Motor neuron (in vitro differentiated cells): ENCODE data around the gene POLR2B. TPM values are rescaled to one million over a fixed set of nuclear protein-coding genes. Genes with fewer than 3 reads are reported as not detected.
"Not testable (repeated sequence)": the region's sequence is repeated elsewhere in the genome, so short reads cannot be mapped to it uniquely, and the experiment has no call there.

ENCODE experiments used
- ATAC-seq, 8 experiments: fragments of 200-7000 bp; cut with Tn5 transposase; replicated peaks in 6 of 8; 2 replicates each; pipeline ENCODE4 v1.8.0; 2021; ENCODE audit warnings: mild to moderate bottlenecking in 8 of 8, moderate library complexity in 8 of 8
- H3K27ac ChIP-seq, 2 donors: fragments of 250-450 bp; sonication (Bioruptor Pico); 2 replicates each; pipeline ENCODE4 v1.9.0; 2021; ENCODE audit warnings: antibody characterized with exemption in 2 of 2, mild to moderate bottlenecking in 2 of 2, moderate library complexity in 1 of 2
- H3K4me1 ChIP-seq, 2 donors: fragments of 250-450 bp; sonication (Bioruptor Pico); replicated peaks in 1 of 2; 2 replicates each; pipeline ENCODE4 v1.6.1; 2021; ENCODE audit warnings: antibody characterized with exemption in 2 of 2, mild to moderate bottlenecking in 2 of 2, moderate library complexity in 1 of 2
- H3K4me3 ChIP-seq, 5 donors: fragments of 250-450 bp; sonication (Bioruptor Pico); 2 replicates each; pipeline ENCODE4 v1.9.0; 2021; ENCODE audit warnings: antibody characterized with exemption in 5 of 5, mild to moderate bottlenecking in 5 of 5, moderate library complexity in 4 of 5
- WGBS, 10 experiments: fragments of 450-650 bp; shearing (Covaris generic); methylation state at CpG; one replicate each; pipeline ENCODE4 v1.0.0; 2022; 5-methylcytosine and 5-hydroxymethylcytosine counted together
- in situ Hi-C, 9 experiments: fragments of 400-800 bp; cut with MboI; loops; one replicate each; pipeline ENCODE4 v1.15.0; 2021; ENCODE audit warnings: low sequenced_read_pairs in 9 of 9, low pct_unique_long_range_greater_than_20kb in 2 of 9; ENCODE audit not compliant: unreplicated experiment in 9 of 9
- total RNA-seq, 8 experiments: library from RNA; unstranded; fragments of 300-600 nt; gene quantifications; 2 replicates each; pipeline versions ENCODE4 v1.2.3 to v1.2.4, GENCODE V29; 2022

The POLR2B gene
- 100 to 1,000 TPM in 7 of 8 experiments, 10 to 100 TPM in 1; 88.1 to 129 (median 108) TPM for total RNA-seq

DNA sequence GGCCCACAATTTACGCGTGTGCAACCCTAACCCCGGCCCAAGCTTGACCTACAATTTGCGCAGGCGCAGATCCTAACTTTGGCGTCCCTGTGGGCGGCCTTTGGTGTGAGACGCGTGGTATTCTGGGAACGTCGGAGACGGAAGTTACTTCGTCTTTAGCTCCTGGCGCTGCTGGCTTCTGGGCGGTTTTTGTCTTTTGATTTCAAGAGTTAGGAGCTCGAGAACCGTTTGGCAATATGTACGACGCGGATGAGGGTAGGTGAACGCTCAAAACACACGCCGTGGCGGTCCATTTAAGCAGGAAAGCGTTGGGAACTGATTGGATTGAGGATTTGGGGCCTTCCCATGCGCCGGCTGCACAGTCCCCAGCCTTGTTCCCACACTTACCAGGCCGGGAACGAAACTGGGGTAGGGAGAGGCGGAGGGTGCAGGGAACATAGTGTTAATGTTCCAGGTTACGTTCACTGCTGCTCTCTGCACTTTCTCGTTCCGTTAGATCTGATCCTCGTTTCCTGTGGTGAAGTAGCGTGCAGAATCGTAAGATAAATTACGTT is at the start of gene POLR2B:
Gene POLR2B (plus strand): TSS at position 147 of the 554 bp plus-strand sequence. CDS start 90 bp downstream, at position 237.
- in situ Hi-C loops = no loop called here
- whole genome bisulfite sequencing, 10 experiments = 0 to 3% (median 0%) methylated on average over 2 to 25 of the region's 37 CpGs; no CpG with 5 or more reads in 1 of the 10 experiments
- peak; percentile 44 to 64 (median 57) for ATAC-seq
- Histone ChIP-seq H3K27ac (peak within 1 kb of the TSS; percentile 72 to 83), H3K4me3 (peak within 1 kb of the TSS; percentile 60 to 98 (median 81)), H3K4me1 (peaks cover 8 to 28% of the 10 kb centered on the region in 2 donors)

DNA sequence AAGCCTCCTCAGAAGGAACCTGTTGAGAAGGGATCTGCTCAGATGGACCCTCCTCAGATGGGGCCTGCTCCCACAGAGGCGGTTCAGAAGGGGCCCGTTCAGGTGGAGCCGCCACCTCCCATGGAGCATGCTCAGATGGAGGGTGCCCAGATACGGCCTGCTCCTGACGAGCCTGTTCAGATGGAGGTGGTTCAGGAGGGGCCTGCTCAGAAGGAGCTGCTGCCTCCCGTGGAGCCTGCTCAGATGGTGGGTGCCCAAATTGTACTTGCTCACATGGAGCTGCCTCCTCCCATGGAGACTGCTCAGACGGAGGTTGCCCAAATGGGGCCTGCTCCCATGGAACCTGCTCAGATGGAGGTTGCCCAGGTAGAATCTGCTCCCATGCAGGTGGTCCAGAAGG is 48.1 kb upstream of the POLR2B start:
- in situ Hi-C loops = no loop called here
- Histone ChIP-seq H3K27ac (no peak overlapping the region), H3K4me1 (no peaks in the 10 kb centered on the region), H3K4me3 (no peak overlapping the region)
- WGBS, 10 experiments = 86 to 100% (median 93%) methylated on average over 1 to 4 of the region's 7 CpGs; no CpG with 5 or more reads in 3 of the 10 experiments
- no peak for ATAC-seq

DNA sequence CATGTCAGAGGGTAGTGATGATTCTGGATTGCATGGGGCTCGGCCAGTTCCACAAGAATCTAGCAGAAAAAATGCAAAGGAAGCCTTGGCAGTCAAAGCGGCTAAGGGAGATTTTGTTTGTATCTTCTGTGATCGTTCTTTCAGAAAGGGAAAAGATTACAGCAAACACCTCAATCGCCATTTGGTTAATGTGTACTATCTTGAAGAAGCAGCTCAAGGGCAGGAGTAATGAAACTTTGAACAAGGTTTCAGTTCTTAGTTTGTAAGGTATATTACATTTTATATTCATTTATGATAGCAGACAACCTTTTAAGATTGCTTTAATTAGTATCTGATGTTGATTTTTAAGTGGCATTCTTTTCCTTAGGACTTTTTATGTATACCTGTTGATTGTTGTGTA is 46.8 kb upstream of the POLR2B start:
- in situ Hi-C loops = no loop called here
- H3K4me3 ChIP-seq = no peak overlapping the region
- WGBS, 10 experiments = 60 to 100% (median 87%) methylated on average over 2 to 4 of the region's 4 CpGs; no CpG with 5 or more reads in 2 of the 10 experiments
- no peak overlapping the region for H3K27ac ChIP-seq
- no peak for ATAC-seq
- no peaks in the 10 kb centered on the region for H3K4me1 ChIP-seq

DNA sequence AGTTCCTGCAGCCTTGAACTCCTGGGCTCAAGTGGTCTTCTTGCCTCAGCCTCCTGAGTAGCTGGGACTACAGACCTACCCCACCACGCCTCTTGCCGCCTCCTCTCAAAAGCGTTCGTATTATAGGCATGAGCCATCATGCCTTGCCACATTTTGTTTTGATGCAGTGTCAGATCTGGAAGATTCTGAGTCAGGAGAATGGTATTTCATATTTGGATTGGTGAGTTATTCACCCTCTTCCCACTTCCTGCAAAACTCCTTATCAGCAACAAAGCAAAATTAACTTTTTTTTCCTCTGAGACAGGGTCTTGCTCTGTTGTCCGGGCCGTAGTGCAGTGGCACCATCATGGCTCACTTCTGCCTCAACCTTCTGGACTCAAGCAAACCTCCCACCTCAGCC is 41.4 kb upstream of the POLR2B start:
- Histone ChIP-seq H3K4me3 (no peak overlapping the region), H3K4me1 (no peaks in the 10 kb centered on the region), H3K27ac (no peak overlapping the region)
- in situ Hi-C loops = no loop called here
- ATAC-seq = no peak
- 77 to 100% (median 89%) methylated on average over 2 to 6 of the region's 6 CpGs; no CpG with 5 or more reads in 4 of the 10 experiments for WGBS, 10 experiments

DNA sequence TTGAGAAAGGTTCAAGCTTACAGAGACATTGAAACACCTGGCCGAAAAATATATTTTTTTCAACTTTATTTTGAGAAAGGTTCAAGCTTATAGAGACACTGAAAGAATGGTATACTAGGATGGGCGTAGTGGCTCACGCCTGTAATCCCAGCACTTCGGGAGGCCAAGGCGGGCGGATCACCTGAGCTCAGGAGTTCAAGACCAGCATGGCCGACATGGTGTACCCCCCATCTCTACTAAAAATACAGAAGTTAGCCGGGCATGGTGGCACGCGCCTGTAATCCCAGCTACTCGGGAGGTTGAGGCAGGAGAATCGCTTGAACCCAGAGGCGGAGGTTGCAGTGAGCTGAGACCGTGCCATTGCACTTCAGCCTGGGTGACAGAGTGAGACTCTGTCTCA is 38.9 kb upstream of the POLR2B start:
- H3K4me1 ChIP-seq, H3K4me3 ChIP-seq, in situ Hi-C loops, ATAC-seq, H3K27ac ChIP-seq: not testable (repeated sequence)
- 95 to 100% (median 100%) methylated on average over 1 to 13 of the region's 14 CpGs; no CpG with 5 or more reads in 3 of the 10 experiments for WGBS, 10 experiments

DNA sequence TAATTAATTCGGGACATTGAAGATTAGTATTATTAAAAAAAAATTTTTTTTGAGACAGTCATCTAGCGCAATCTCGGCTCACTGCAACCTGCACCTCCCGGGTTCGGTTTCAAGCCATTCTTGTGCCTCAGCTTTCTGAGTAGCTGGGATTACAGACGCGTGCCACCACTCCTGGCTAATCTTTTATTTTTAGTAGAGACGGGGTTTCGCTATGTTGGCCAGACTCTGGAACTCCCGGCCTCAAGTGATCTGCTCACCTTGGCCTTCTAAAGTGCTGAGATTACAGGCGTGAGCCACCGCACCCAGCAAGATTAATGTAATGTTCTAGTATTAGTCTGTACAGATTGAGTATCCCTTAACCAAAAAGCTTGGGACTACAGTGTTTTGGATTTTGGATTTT is 38.3 kb upstream of the POLR2B start:
- Histone ChIP-seq H3K4me1 (no peaks in the 10 kb centered on the region), H3K4me3 (no peak overlapping the region), H3K27ac (no peak overlapping the region)
- ATAC-seq = no peak
- in situ Hi-C loops = no loop called here
- 77 to 100% (median 97%) methylated on average over 3 to 11 of the region's 12 CpGs; no CpG with 5 or more reads in 1 of the 10 experiments for WGBS, 10 experiments

DNA sequence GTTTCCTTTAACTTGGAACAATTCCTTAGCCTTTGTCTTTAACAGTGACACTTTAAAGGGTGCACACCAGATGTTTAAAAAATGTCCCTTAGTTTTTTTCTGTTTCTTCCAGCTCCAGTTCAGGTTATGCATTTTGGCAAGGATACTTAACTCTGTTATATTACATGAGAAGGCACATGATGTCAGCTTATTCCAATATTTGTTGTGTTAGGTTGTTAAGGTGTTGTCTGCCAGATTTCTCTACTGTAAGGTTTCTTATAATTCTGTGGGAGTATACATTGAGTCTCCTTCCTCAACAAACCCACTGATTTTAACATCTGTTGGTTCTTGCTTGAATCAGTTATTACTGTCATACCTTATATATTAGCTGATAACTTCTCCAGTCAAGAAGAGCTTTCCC is 37.7 kb upstream of the POLR2B start:
- Histone ChIP-seq H3K4me1 (no peaks in the 10 kb centered on the region), H3K27ac (no peak overlapping the region), H3K4me3 (no peak overlapping the region)
- ATAC-seq = peak in 2 of 8 experiments; percentile 36 to 54
- in situ Hi-C loops = no loop called here

DNA sequence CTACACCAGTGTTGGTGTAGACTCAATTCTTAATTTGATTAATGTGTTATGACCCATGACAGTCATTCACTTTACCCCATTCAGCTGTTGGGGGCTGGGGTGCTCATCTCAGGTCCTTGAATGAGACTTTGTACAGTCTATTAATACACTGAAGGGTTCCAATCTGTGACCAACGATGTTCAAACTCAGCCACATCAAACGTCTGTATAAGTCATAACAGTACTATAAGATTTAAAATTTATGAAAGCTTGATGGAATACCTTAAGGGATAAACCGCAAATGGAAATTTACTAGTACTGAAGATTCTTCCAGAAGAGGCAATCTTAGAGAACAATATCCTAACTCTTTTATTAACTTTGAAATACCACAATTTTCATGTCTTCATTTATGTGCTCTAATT is 37.3 kb upstream of the POLR2B start:
- Histone ChIP-seq H3K27ac (no peak overlapping the region), H3K4me1 (no peaks in the 10 kb centered on the region), H3K4me3 (no peak overlapping the region)
- ATAC-seq = no peak
- WGBS, 10 experiments = 54 to 100% (median 78%) methylated on average over 1 to 3 of the region's 3 CpGs; no CpG with 5 or more reads in 2 of the 10 experiments
- in situ Hi-C loops = no loop called here

DNA sequence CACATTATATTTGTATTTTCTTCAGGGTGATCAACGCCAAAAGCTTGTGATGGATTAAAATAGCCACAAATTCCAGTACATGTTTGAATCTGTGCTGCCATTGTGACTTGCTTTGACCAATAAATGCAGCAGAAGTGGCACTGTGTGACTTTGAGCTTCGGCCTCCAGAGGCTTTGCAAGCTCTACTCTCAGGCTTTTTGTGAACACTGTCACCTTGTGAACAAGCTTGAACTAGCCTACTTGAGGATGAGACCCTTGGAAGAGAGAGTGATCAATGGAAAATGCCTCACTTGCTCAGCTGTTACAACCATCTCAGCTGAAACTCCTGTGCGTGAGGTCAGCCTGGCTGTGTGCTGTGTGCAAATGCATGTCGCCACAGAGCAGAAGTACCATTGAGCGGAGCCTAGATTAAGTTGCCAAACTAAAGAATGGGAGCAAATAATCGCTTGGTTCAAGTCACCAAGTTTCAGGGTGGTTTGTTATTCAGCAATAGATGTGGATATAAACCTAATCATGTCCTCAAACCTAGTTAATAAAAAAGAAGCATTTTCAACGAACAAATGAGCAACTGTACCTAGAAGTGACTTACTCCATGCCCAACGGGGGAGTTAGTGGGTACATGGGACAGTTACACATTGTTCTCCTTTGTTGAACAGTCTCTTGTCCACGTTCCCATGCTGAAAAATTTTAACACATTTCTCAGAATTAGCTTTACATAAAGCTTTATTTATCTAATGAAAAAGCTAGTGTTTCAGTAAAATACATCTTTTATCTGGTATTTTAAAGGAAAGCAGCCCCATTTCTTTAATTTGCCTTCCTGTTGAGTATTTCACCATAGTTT is 24.8 kb upstream of the POLR2B start:
- Histone ChIP-seq H3K4me1 (peaks cover 0 to 1% of the 10 kb centered on the region in 2 donors), H3K4me3 (no peak overlapping the region), H3K27ac (no peak overlapping the region)
- no peak for ATAC-seq
- WGBS, 10 experiments = 39 to 92% (median 90%) methylated on average over 2 to 8 of the region's 9 CpGs
- in situ Hi-C loops = no loop called here

DNA sequence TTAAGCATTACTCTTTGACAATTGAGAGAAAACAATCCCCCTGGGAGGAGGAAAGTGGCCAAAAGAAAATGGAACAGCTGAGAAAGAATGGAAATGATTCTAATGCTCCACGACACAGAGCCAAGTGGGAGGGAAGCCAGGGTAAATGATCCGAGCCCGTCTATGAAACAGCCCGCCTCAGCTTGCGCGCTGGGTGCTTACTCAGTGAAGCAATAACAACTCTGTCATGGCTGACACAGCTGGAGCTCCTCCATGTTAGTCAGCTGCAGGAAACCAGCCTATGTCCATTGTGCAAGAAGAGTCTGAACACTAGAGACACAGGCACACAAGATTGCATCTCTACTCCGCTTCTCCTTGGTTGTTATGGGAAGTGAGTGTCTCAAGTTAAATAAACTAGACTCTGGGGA is 20.6 kb upstream of the POLR2B start:
- in situ Hi-C loops = no loop called here
- ATAC-seq = peak; percentile 70 to 98 (median 86)
- H3K27ac ChIP-seq = no peak overlapping the region
- no peak overlapping the region for H3K4me3 ChIP-seq
- WGBS, 10 experiments = 12 to 80% (median 43%) methylated on average over 1 to 7 of the region's 7 CpGs; no CpG with 5 or more reads in 3 of the 10 experiments
- peaks cover 0 to 3% of the 10 kb centered on the region in 2 donors for H3K4me1 ChIP-seq

DNA sequence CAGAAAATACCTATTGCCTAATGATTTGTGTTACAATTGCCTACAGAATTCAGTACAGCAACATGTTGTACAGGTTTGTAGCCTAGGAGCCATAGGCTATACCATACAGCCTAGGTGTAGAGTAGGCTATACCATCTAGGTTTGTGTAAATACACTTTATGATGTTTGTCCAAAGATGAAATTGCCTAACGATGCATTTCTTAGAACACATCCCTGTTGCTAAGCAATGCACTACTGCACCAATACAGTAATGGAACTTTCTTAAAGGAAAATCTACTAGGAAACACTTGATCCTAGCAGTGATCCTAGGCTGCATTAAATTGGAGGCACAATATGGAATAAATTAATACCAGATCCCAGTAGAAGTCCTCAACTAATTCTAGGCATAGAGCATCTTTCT is 19.6 kb upstream of the POLR2B start:
- in situ Hi-C loops = no loop called here
- 0 to 100% (median 86%) methylated on average over 1 of the region's 1 CpG; no CpG with 5 or more reads in 1 of the 10 experiments for WGBS, 10 experiments
- no peak overlapping the region for H3K27ac ChIP-seq
- H3K4me3 ChIP-seq = no peak overlapping the region
- ATAC-seq = peak in 1 of 8 experiments; percentile 16
- peaks cover 0 to 3% of the 10 kb centered on the region in 2 donors for H3K4me1 ChIP-seq

DNA sequence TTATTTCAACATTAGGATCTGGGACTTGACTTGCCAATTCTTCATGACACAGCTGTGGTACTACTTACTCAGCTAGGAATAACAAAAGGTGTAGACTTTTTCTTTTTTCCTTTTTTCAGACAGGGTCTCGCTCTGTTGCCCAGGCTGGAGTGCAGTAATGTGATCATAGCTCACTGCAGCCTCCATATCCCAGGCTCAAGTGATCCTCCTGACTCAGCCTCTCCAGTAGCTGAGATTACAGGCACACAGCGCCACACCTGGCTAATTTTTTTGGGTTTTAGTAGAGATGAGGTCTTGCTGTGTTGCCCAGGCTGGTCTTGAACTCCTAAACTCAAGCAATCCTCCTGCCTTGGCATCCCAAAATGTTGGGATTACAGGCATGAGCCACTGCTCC is 17.6 kb upstream of the POLR2B start:
- in situ Hi-C loops = no loop called here
- no peak for ATAC-seq
- Histone ChIP-seq H3K27ac (no peak overlapping the region), H3K4me3 (no peak overlapping the region), H3K4me1 (peaks cover 0 to 3% of the 10 kb centered on the region in 2 donors)
- WGBS, 10 experiments = 100% methylated on average over 1 to 2 of the region's 2 CpGs; no CpG with 5 or more reads in 6 of the 10 experiments

DNA sequence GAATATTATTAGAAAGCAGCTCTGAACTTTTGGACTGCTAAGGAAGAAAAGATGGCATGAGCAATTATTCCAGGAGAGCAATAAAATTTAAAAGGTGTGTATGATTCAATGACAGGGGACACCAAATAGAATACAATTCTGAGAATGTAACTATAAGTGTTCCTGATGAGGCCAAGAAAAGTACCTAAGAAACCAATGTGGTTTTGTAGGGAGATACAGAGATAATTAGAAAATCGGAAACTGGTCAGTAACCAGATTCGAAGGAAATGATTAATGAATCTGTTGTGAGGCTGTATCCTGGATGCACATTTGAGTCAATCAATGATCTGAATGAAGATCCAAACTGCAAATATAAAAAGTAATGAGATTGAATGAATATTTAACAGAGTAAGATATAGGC is 7.3 kb upstream of the POLR2B start:
- Histone ChIP-seq H3K4me1 (peaks cover 5 to 7% of the 10 kb centered on the region in 2 donors), H3K4me3 (no peak overlapping the region), H3K27ac (no peak overlapping the region)
- in situ Hi-C loops = no loop called here
- no peak for ATAC-seq
- 81 to 100% (median 100%) methylated on average over 1 to 2 of the region's 2 CpGs for WGBS, 10 experiments
